AG04450 (cell line): ENCODE results near the gene MYH7B. TPM values are rescaled to one million over a fixed set of nuclear protein-coding genes. Genes with fewer than 3 reads are reported as not detected.
A peak's percentile ranks its signal among the peaks of the same experiment; 100 is the strongest.

Experiments
- CTCF ChIA-PET: fragments of 300-600, 350-600 bp; formaldehyde crosslinking; extraction: SDS; loops from one replicate; lab custom pipeline; 2022; ENCODE audit warnings: antibody characterized with exemption, inconsistent platforms; lab: Charles Lee
- POLR2A ChIA-PET: fragments of 350-600 bp; formaldehyde crosslinking; extraction: SDS; loops from one replicate; lab custom pipeline; 2021; ENCODE audit warnings: antibody characterized with exemption, inconsistent platforms; lab: Yijun Ruan, JAX
- DNase-seq: peaks from one replicate; pipeline ENCODE4 v3.0.0-alpha.2; 2011; ENCODE audit warnings: low read depth, low spot score
- H3K27ac ChIP-seq: one replicate; pipeline ENCODE4 v1.5.1; 2012; ENCODE audit warnings: low read depth, low read length, control low read depth
- H3K27me3 ChIP-seq: one replicate; pipeline ENCODE4 v1.6.0; 2012; ENCODE audit warnings: low read length; ENCODE audit not compliant: control insufficient read depth, insufficient read depth
- H3K4me3 ChIP-seq: 2 replicates; pipeline ENCODE4 v1.5.1; 2011; ENCODE audit warnings: mild to moderate bottlenecking, low read depth, low read length, control low read depth
- H3K9me3 ChIP-seq: 2 replicates; pipeline ENCODE4 v1.5.1; 2012; ENCODE audit warnings: low read length; ENCODE audit not compliant: control insufficient read depth, insufficient read depth
- polyA plus RNA-seq: library from polyadenylated mRNA; depleted of rRNA; stranded (reverse); fragments of >200 nt; gene quantifications from 2 replicates; pipeline ENCODE4 v1.2.3, GENCODE V29; 2011
- TF ChIP-seq, protein P1 (sequence below): IDR thresholded peaks from 2 replicates; pipeline ENCODE4 v1.5.1; 2011; ENCODE audit warnings: low read depth, low read length, control low read depth, inconsistent platforms

The MYH7B gene
- polyA plus RNA-seq, 1 experiment: 0.02 TPM

DNA sequence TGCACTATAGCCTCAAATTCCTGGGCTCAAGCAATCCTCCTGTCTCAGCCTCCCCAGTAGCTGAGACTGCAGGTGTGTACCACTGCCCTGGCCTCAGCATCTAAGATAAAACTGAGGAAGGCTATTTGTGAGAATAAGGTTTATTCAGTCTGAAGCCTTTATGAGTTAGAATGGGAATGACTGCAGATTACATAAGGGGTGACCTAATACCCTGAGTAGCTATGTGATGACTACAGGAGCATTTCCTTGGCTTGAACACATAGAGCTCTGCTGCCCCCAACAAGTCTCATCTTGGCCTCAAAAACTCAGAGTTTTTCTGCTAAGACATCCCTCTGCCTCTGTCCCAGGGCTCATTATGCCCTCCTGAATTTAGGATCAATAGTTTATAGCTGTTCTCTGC is 7.6 kb upstream of the MYH7B start:
- Histone ChIP-seq H3K4me3 (no peak overlapping the region), H3K27ac (no peak overlapping the region), H3K27me3 (no peaks in the 10 kb centered on the region), H3K9me3 (no peaks in the 10 kb centered on the region)
- TF ChIP-seq, protein P1, sequence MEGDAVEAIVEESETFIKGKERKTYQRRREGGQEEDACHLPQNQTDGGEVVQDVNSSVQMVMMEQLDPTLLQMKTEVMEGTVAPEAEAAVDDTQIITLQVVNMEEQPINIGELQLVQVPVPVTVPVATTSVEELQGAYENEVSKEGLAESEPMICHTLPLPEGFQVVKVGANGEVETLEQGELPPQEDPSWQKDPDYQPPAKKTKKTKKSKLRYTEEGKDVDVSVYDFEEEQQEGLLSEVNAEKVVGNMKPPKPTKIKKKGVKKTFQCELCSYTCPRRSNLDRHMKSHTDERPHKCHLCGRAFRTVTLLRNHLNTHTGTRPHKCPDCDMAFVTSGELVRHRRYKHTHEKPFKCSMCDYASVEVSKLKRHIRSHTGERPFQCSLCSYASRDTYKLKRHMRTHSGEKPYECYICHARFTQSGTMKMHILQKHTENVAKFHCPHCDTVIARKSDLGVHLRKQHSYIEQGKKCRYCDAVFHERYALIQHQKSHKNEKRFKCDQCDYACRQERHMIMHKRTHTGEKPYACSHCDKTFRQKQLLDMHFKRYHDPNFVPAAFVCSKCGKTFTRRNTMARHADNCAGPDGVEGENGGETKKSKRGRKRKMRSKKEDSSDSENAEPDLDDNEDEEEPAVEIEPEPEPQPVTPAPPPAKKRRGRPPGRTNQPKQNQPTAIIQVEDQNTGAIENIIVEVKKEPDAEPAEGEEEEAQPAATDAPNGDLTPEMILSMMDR: no peak
- peak; percentile 57 for DNase-seq
- ChIA-PET POLR2A (interaction anchor here (1.0 kb wide), 1 partner anchor 71 kb away, joined by 5 read pairs; the partner anchor contains the start of gene ACSS2), CTCF (interaction anchor here (0.6 to 2.6 kb wide), 4 partner anchors 72 to 155 kb away, joined by 3 to 15 read pairs (median 3); partner anchors contain the start of genes ACSS2 and GGT7)

DNA sequence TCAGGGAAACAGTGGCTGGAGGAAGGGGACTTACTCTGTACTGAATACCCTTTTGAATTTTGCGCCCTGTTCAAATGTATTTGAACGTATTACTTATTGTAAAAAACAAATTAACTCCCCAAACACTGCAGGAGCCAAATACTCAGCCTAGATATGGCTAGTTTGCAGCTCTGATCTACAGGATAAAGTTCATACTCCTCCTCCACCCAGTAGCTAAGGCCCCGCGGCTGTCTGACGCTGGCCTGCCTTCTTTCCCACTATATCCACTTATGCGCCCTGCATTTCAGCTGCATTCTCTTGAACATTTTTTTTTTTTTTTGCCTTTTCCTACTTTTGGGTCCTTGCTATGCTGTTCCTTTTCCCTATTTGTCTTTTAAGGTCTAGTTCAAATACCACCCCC is 6.5 kb upstream of the MYH7B start:
- no peaks in the 10 kb centered on the region for H3K9me3 ChIP-seq
- TF ChIP-seq, protein P1: no peak
- POLR2A ChIA-PET: interaction anchor here (0.7 kb wide), 1 partner anchor 15 kb away, joined by 3 read pairs; no protein-coding TSS in a partner anchor
- H3K27me3 ChIP-seq: no peaks in the 10 kb centered on the region
- no peak overlapping the region for H3K27ac ChIP-seq
- DNase-seq: no peak
- H3K4me3 ChIP-seq: no peak overlapping the region
- CTCF ChIA-PET: interaction anchor here (0.5 to 2.6 kb wide), 2 partner anchors 75 to 147 kb away, joined by 3 to 15 read pairs; no protein-coding TSS in a partner anchor

DNA sequence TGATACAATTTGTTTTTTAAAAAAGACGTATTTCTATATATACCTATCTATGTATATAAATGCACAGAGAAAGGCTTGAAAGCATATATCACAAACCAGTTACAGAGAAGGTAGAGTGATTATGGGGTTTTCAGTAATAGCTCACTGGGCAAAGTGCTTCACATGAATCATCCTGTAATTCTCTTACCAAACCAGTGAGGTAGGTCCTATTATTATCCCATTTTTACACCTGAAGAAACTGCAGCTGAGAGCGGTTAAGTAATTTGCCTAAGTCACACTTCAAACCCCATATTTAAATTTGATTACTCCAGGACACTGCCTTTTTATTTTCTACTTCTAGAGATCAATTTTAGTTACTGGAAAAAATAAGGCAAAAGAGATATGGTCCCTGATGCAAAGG is 4.4 kb upstream of the MYH7B start:
- no peaks in the 10 kb centered on the region for H3K9me3 ChIP-seq
- DNase-seq: no peak
- no peaks in the 10 kb centered on the region for H3K27me3 ChIP-seq
- ChIA-PET POLR2A (no interaction called here), CTCF (interaction anchor here (0.9 kb wide), 1 partner anchor 80 kb away, joined by 3 read pairs; no protein-coding TSS in a partner anchor)
- H3K4me3 ChIP-seq: no peak overlapping the region
- no peak overlapping the region for H3K27ac ChIP-seq
- TF ChIP-seq, protein P1: no peak

DNA sequence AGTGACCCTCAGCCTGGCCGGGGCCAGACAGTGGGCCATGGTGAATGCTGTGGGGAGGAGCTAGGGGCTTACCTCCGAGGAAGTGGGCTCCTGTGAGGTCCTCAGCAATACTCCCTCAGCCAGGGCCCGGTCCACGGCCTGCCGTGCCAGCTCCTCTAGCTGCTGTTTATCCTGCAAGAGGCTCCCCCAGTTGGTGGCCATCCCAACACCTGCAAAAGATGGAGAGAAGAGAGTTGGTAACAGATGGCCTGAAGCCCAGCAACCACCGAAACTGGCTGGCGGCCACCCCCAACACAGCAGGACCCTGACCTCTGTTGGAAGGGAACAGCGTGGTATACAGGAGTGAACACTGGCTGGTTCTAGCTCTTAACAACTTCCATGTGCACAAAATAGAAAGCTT is 4.0 kb upstream of the MYH7B start:
- Histone ChIP-seq H3K4me3 (no peak overlapping the region), H3K9me3 (no peaks in the 10 kb centered on the region), H3K27me3 (no peaks in the 10 kb centered on the region), H3K27ac (no peak overlapping the region)
- ChIA-PET CTCF (interaction anchor here (0.9 kb wide), 1 partner anchor 80 kb away, joined by 3 read pairs; no protein-coding TSS in a partner anchor), POLR2A (no interaction called here)
- no peak for DNase-seq
- TF ChIP-seq, protein P1: no peak

DNA sequence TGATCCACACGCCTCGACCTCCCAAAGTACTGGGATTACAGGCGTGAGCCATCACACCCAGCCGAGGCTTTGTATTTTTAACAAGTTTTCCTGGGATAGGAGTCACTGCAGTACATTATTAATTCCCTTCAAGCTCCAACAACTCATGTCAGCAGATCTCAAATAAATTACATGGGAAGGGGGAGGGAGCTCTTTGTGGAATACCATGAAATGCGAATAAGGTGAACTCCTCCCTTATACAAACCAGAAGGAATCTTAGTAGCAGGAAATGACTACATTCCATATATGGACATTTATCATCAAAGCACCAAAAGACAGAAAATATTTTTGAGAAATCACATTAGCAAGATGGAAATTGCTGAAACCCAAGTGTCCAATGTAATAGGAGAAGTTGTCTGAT is 3.0 kb upstream of the MYH7B start:
- POLR2A ChIA-PET: no interaction called here
- Histone ChIP-seq H3K27me3 (no peaks in the 10 kb centered on the region), H3K27ac (no peak overlapping the region), H3K9me3 (0 out of 2 replicates have a peak, but pooled peaks cover 4% of the 10 kb centered on the region), H3K4me3 (no peak overlapping the region)
- DNase-seq: no peak
- CTCF ChIA-PET: interaction anchor here (0.6 to 1.0 kb wide), 2 partner anchors 80 to 585 kb away, joined by 3 to 4 read pairs; no protein-coding TSS in a partner anchor
- TF ChIP-seq, protein P1: no peak
